Neural crest cell (in vitro differentiated cells): ENCODE results near the gene MICU1. TPM values are rescaled to one million over a fixed set of nuclear protein-coding genes. Genes with fewer than 3 reads are reported as not detected.
A peak's percentile ranks its signal among the peaks of the same experiment; 100 is the strongest.

ENCODE experiments used
- DNase-seq: peaks from one replicate; pipeline ENCODE4 v3.0.0; 2021; ENCODE audit warnings: low read depth, mixed read lengths, low spot score
- H3K27ac Mint-ChIP-seq: one replicate; pipeline ENCODE4 v1.8.0; 2021; ENCODE audit warnings: mild to moderate bottlenecking, mixed read lengths; ENCODE audit not compliant: unreplicated experiment
- H3K27me3 Mint-ChIP-seq: 2 replicates; pipeline ENCODE4 v1.8.0; 2021; ENCODE audit warnings: low read depth, mild to moderate bottlenecking, mixed read lengths
- H3K36me3 Mint-ChIP-seq: 2 replicates; pipeline ENCODE4 v1.8.0; 2021; ENCODE audit warnings: low read depth, mild to moderate bottlenecking, mixed read lengths
- H3K4me1 Mint-ChIP-seq: 2 replicates; pipeline ENCODE4 v1.8.0; 2021; ENCODE audit warnings: mixed read lengths
- H3K4me3 Mint-ChIP-seq: one replicate; pipeline ENCODE4 v1.8.0; 2021; ENCODE audit warnings: mild to moderate bottlenecking, mixed read lengths
- H3K9me3 Mint-ChIP-seq: 2 replicates; pipeline ENCODE4 v1.8.0; 2021; ENCODE audit warnings: mixed read lengths
- total RNA-seq: library from RNA; stranded (reverse); gene quantifications from 2 replicates; pipeline ENCODE4 v1.2.1, GENCODE V29; 2021
- TF ChIP-seq, protein P1 (sequence below): fragments of 200-600 bp; sonication (generic); conservative IDR thresholded peaks from 2 replicates; pipeline ENCODE4 v1.5.0; 2021; ENCODE audit warnings: antibody characterized with exemption, mild to moderate bottlenecking

The MICU1 gene
- total RNA-seq, 1 donor from 2014 or later, result 34.1 TPM

DNA sequence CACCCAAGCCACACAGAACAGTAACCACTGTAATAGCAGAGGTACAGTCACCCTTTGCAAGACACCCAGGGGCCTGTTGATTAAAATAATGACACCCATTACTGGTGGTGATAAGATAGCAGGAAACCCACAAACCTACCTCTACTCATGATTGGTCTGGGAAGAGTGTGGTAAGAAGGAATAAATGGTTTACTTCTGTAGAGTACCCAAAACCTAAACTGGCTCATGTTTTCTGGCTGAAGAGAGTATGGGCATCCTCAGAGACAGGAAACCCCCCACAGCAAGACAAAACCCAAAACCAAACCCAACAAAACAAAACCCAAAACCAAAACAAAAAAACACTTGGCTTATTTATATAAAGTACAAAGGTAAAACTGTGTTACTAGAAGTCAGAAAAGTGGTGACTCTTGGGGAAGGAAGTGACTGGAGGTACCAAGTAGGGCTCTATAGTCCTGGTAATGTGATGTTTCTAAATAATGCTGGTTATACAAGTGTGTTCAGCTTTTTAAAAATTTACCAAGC, 255.6 kb downstream of the MICU1 start:
- TF ChIP-seq, protein P1, sequence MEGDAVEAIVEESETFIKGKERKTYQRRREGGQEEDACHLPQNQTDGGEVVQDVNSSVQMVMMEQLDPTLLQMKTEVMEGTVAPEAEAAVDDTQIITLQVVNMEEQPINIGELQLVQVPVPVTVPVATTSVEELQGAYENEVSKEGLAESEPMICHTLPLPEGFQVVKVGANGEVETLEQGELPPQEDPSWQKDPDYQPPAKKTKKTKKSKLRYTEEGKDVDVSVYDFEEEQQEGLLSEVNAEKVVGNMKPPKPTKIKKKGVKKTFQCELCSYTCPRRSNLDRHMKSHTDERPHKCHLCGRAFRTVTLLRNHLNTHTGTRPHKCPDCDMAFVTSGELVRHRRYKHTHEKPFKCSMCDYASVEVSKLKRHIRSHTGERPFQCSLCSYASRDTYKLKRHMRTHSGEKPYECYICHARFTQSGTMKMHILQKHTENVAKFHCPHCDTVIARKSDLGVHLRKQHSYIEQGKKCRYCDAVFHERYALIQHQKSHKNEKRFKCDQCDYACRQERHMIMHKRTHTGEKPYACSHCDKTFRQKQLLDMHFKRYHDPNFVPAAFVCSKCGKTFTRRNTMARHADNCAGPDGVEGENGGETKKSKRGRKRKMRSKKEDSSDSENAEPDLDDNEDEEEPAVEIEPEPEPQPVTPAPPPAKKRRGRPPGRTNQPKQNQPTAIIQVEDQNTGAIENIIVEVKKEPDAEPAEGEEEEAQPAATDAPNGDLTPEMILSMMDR, result no peak
- no peak for DNase-seq
- Mint-ChIP-seq H3K4me1 (peaks cover 4% of the 10 kb centered on the region), H3K27ac (no peak overlapping the region), H3K27me3 (no peaks in the 10 kb centered on the region), H3K9me3 (no peaks in the 10 kb centered on the region), H3K4me3 (no peak overlapping the region), H3K36me3 (peaks cover 5% of the 10 kb centered on the region)

DNA sequence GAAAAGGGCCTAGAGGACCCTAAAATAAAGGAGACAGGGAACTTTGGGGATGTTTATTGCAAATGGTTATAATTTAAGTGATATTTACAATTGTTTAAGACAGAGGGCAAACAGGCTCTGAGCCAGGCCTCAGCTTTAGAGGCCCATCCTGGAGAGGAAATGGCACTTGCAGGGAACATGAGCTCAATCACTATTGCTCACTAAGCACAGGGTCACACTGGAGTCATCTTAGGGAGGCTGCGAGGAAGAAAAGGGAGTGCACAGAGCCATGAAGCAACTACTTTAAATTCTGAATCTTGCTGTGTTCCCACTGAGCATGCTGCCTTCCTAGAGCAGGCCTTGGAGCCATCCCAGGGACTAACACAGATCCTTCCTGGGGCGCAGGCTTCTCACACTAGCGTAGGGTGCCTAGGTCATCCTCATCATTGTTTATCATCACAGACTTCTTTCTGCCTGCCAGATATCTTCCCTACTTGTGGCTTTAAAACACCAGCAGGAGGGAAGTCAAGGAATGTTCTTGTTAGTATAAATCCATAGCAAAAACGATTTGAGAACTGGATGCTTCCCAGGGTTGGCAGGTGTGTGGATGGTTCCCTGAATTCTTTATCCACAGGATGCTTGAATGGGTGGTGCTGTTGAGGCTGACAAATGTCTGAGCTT, 258.4 kb downstream of the MICU1 start:
- Mint-ChIP-seq H3K27ac (peak overlapping the region; percentile 62), H3K9me3 (no peaks in the 10 kb centered on the region), H3K4me3 (no peak overlapping the region), H3K36me3 (peaks cover 3% of the 10 kb centered on the region), H3K27me3 (no peaks in the 10 kb centered on the region), H3K4me1 (peaks cover 6% of the 10 kb centered on the region)
- DNase-seq, result no peak
- TF ChIP-seq, protein P1, result no peak

DNA sequence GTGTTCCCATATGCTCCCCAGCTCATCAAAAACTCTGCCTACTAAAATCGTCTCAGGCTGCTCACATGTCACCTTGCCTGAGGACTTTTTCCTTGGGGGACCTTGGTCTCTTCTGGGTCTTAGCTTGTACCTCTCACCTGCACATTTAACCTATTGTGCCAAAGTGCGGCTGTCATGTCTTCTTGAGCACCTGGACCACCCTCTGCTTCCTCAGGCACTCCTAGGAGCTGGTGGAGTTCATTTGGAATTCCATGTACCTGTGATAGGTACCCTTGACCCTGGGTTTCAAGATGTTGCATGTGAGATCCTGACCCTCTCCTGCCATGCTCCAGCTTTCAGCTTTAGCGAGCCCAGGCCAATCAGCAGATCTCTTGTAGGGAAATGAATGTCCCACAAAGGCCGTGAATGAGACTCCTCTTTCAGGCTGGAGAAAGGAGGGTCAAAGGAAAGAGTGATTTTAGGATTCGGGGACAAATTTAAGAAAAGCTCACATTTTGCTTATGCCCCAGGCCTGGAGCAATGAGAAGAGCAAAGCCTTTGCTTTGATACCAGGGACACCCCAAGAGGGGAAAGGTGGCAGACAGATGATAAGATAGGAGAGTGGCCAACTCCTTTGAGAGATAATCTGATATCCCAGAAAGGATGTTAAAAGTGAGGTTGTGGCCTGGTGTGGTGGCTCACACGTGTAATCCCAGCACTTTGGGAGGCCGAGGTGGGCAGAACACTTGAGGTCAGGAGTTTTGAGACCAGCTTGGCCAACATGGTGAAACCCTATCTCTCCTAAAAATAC, 260.6 kb downstream of the MICU1 start:
- no peak overlapping the region for H3K27ac Mint-ChIP-seq
- no peaks in the 10 kb centered on the region for H3K27me3 Mint-ChIP-seq
- H3K9me3 Mint-ChIP-seq, result no peaks in the 10 kb centered on the region
- peaks cover 3% of the 10 kb centered on the region for H3K36me3 Mint-ChIP-seq
- peaks cover 6% of the 10 kb centered on the region for H3K4me1 Mint-ChIP-seq
- no peak for DNase-seq
- H3K4me3 Mint-ChIP-seq, result no peak overlapping the region
- TF ChIP-seq, protein P1, result no peak

DNA sequence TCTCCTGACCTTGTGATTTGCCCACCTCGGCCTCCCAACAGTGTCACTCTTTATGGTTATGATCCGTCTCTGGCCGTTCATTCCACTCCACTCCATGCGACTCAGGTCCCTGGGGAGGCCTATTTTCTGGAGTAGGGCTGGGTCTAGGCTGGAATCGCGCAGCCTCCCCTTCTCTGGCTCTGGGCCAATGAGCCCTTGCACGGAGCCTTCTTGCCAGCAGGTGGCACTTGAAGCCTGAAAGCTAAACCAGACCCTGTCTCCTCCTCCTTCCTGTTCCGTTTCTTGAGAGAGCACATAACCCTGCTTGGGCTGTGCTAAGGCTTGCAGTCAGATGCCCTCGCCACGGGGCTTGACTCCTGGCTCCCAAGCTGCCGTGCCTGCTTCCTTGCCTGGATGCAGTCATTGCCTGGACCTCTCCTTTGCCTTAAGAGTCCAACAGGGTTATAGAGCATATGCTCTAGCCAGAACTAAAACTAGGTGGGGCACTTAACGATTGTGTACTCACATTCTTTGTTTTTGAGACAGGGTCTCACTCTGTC, 261.6 kb downstream of the MICU1 start:
- H3K36me3 Mint-ChIP-seq, result peaks cover 3% of the 10 kb centered on the region
- TF ChIP-seq, protein P1, result peak; percentile 95
- no peak overlapping the region for H3K4me3 Mint-ChIP-seq
- no peaks in the 10 kb centered on the region for H3K9me3 Mint-ChIP-seq
- H3K27me3 Mint-ChIP-seq, result no peaks in the 10 kb centered on the region
- no peak overlapping the region for H3K27ac Mint-ChIP-seq
- H3K4me1 Mint-ChIP-seq, result peaks cover 6% of the 10 kb centered on the region
- peak; percentile 84 for DNase-seq

GRCh38 chr10:72356987-72357386, 268.9 kb downstream of the MICU1 start:
- H3K9me3 Mint-ChIP-seq, result peaks cover 3% of the 10 kb centered on the region
- H3K4me1 Mint-ChIP-seq, result peaks cover 18% of the 10 kb centered on the region
- no peaks in the 10 kb centered on the region for H3K27me3 Mint-ChIP-seq
- no peak for DNase-seq
- H3K4me3 Mint-ChIP-seq, result no peak overlapping the region
- H3K27ac Mint-ChIP-seq, result no peak overlapping the region
- TF ChIP-seq, protein P1, result no peak
- H3K36me3 Mint-ChIP-seq, result no peaks in the 10 kb centered on the region
